KMS-11 (cell line): Measurements from ENCODE around the gene TTC23L.

Experiments
- H2AFZ ChIP-seq: fragments of 200-600 bp; sonication (generic); 2 replicates; pipeline ENCODE4 v1.6.1; 2016; ENCODE audit warnings: antibody characterized with exemption, mixed run types, low read depth
- H3K27ac ChIP-seq: fragments of 200-600 bp; sonication (generic); 2 replicates; pipeline ENCODE4 v1.6.1; 2016; ENCODE audit warnings: mild to moderate bottlenecking, mixed run types
- H3K27me3 ChIP-seq: fragments of 200-600 bp; sonication (generic); 2 replicates; pipeline ENCODE4 v1.6.1; 2017; ENCODE audit warnings: mild to moderate bottlenecking, low read depth, mixed run types, moderate library complexity; ENCODE audit not compliant: insufficient read depth
- H3K36me3 ChIP-seq: fragments of 200-600 bp; sonication (generic); 2 replicates; pipeline ENCODE4 v1.6.1; 2017; ENCODE audit warnings: mild to moderate bottlenecking, mixed run types; ENCODE audit not compliant: insufficient read depth
- H3K4me1 ChIP-seq: fragments of 200-600 bp; sonication (generic); 2 replicates; pipeline ENCODE4 v1.6.1; 2016; ENCODE audit warnings: mild to moderate bottlenecking, low read depth, mixed run types; ENCODE audit not compliant: poor library complexity, severe bottlenecking
- H3K4me2 ChIP-seq: fragments of 200-600 bp; sonication (generic); 2 replicates; pipeline ENCODE4 v1.7.0; 2016; ENCODE audit warnings: mild to moderate bottlenecking, mixed run types
- H3K4me3 ChIP-seq: fragments of 200-600 bp; sonication (generic); IDR thresholded peaks from 2 replicates; pipeline ENCODE4 v1.6.1; 2017; ENCODE audit warnings: low read depth, low read length, mixed read lengths; ENCODE audit not compliant: insufficient read depth
- H3K79me2 ChIP-seq: fragments of 200-600 bp; sonication (generic); 2 replicates; pipeline ENCODE4 v1.6.1; 2016; ENCODE audit warnings: low read depth, mixed run types; ENCODE audit not compliant: insufficient read depth
- H3K9ac ChIP-seq: fragments of 200-600 bp; sonication (generic); 2 replicates; pipeline ENCODE4 v1.6.1; 2016; ENCODE audit warnings: mild to moderate bottlenecking, mixed run types
- H4K20me1 ChIP-seq: fragments of 200-600 bp; sonication (generic); 2 replicates; pipeline ENCODE4 v1.6.1; 2016; ENCODE audit warnings: mild to moderate bottlenecking, mixed run types; ENCODE audit not compliant: insufficient read depth
- CTCF ChIP-seq: fragments of 200-600 bp; sonication (generic); conservative IDR thresholded peaks from 2 replicates; pipeline ENCODE4 v1.6.1; 2017; ENCODE audit warnings: low read depth, mild to moderate bottlenecking, antibody characterized with exemption, low read length, moderate library complexity, mixed read lengths

Gene TTC23L

DNA sequence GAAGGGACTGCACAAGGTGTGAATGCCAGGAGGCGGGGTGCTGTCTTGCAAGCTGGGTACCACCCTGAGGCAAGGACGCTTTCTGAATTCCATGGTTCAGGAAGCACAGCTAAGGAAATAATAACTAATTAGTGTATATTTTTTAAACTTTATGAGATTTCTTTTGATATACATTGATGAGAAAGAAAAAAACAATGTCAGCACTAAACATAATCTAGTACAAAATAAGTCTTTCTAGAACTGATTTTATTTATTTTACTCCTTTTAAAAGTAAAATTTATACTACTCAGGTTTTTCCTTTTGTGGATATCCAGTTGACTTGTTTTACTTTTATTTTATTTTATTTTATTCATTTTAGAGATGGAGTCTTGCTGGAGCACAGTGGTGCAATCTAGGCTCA, 94.0 kb downstream of the TTC23L start:
- H3K36me3 ChIP-seq, result no peaks in the 10 kb centered on the region
- no peak overlapping the region for H3K9ac ChIP-seq
- H2AFZ ChIP-seq, result no peak overlapping the region
- no peaks in the 10 kb centered on the region for H3K27me3 ChIP-seq
- no peaks in the 10 kb centered on the region for H4K20me1 ChIP-seq
- H3K4me1 ChIP-seq, result peaks cover 18% of the 10 kb centered on the region
- no peak overlapping the region for H3K4me2 ChIP-seq
- no peak overlapping the region for H3K4me3 ChIP-seq
- no peak for TF ChIP-seq CTCF
- peaks cover 53% of the 10 kb centered on the region for H3K79me2 ChIP-seq
- no peak overlapping the region for H3K27ac ChIP-seq

DNA sequence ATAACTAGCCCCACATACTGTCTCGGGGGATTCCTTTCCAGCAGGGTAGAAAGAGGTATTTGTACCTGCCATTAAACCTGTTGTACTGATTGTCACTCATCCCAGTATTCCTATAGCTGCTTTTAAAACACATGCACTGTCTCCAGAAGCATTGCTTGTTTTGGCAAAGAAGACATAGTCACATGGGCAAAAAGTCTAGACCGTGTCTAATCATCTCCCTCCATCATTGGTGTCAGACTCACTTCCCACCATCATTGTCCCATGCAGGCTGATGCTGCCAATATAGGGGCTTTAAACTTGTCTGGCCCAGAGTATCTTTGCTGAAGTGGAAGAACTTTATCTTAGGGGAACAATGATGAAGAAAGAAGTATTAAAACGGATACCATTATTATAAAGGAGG, 103.0 kb downstream of the TTC23L start:
- H3K36me3 ChIP-seq, result no peaks in the 10 kb centered on the region; the same call in 1 of the 2 replicates
- TF ChIP-seq CTCF, result no peak
- H4K20me1 ChIP-seq, result no peaks in the 10 kb centered on the region
- H3K4me3 ChIP-seq, result no peak overlapping the region
- H3K9ac ChIP-seq, result no peak overlapping the region
- H3K4me1 ChIP-seq, result no peaks in the 10 kb centered on the region
- H2AFZ ChIP-seq, result no peak overlapping the region
- H3K27ac ChIP-seq, result no peak overlapping the region
- H3K27me3 ChIP-seq, result no peaks in the 10 kb centered on the region
- no peaks in the 10 kb centered on the region for H3K79me2 ChIP-seq
- H3K4me2 ChIP-seq, result no peak overlapping the region

DNA sequence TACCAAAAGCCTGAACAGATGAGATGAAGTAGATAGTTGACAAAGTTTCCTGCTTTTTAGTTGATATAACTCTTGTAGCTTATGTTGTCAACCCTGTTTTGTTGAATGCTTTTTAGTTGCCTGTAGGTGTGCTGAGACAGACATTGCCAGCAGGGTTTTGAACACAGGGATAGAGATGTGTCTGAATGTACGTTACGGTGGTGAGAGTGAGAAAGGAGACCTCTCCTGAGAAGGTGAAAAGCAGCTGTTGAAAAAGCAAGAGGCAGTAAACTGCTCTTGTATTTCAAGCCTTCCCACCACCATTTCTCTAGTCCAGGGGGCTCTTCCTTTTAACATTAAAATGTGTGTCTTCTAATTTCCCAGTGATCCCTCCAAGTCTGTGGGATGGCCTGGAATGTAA, 105.1 kb downstream of the TTC23L start:
- no peak overlapping the region for H3K4me2 ChIP-seq
- no peaks in the 10 kb centered on the region for H3K4me1 ChIP-seq
- H4K20me1 ChIP-seq, result no peaks in the 10 kb centered on the region
- TF ChIP-seq CTCF, result no peak
- H3K9ac ChIP-seq, result no peak overlapping the region
- H3K27me3 ChIP-seq, result no peaks in the 10 kb centered on the region
- H3K4me3 ChIP-seq, result no peak overlapping the region
- no peak overlapping the region for H2AFZ ChIP-seq
- no peaks in the 10 kb centered on the region for H3K79me2 ChIP-seq
- no peak overlapping the region for H3K27ac ChIP-seq
- no peaks in the 10 kb centered on the region; the same call in 1 of the 2 replicates for H3K36me3 ChIP-seq

GRCh38 chr5:34944460-34945047, 105.6 kb downstream of the TTC23L start:
- no peak overlapping the region for H2AFZ ChIP-seq
- H4K20me1 ChIP-seq, result no peaks in the 10 kb centered on the region
- H3K4me3 ChIP-seq, result no peak overlapping the region
- H3K9ac ChIP-seq, result no peak overlapping the region
- H3K79me2 ChIP-seq, result no peaks in the 10 kb centered on the region
- H3K27me3 ChIP-seq, result no peaks in the 10 kb centered on the region
- no peaks in the 10 kb centered on the region; the same call in 1 of the 2 replicates for H3K36me3 ChIP-seq
- no peak overlapping the region for H3K4me2 ChIP-seq
- H3K4me1 ChIP-seq, result no peaks in the 10 kb centered on the region
- H3K27ac ChIP-seq, result no peak overlapping the region
- TF ChIP-seq CTCF, result no peak
